Superior temporal gyrus (tissue), 1 donor: ENCODE data around the gene AGBL4.

ENCODE experiments used
- DNase-seq: peaks from one replicate; pipeline ENCODE4 v3.0.0-alpha.2; 2016; ENCODE audit errors: extremely low spot score

Gene AGBL4

DNA sequence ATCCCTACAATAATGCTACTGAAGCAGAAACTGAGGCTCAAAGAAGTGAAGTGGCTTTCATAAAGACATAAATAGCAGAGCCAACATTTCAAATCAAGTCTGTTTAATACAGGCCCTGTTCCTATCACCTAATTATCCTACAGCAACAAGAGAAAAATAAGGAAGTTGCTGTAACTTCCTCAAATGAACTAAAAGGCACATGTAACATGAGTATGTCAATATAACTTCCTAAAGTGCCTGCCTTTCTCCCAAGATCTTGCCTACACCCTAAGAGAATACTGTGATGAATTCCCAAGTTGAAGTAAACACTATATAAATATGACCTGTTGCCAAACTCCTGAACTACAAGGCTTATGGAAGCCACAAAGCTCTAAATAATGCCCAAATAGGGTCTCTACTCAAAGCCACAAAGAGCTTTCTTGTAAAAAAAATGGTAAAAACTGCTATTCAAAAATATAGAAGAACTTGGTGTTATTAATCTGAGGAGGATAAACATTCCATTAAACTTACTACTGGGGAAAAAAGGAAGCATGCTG is 1255.7 kb downstream of the AGBL4 start:
- DNase-seq = no peak

DNA sequence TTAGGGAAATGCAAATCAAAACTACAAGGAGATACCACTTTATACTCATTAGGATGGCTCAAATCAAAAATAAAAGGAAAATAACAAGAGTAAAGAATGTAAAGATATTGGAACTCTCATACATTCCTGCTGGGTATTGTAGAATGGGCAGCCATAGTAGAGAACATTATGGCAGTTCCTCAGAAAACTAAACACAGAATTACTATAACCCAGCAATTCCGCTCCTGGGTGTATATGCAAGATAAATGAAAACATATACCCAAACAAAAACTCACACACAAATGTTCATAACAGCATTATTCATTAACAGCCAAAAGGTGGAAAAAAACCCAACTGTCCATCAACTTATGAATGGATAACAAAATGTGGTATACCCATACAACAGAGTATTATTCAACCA is 1258.4 kb downstream of the AGBL4 start:
- no peak for DNase-seq

DNA sequence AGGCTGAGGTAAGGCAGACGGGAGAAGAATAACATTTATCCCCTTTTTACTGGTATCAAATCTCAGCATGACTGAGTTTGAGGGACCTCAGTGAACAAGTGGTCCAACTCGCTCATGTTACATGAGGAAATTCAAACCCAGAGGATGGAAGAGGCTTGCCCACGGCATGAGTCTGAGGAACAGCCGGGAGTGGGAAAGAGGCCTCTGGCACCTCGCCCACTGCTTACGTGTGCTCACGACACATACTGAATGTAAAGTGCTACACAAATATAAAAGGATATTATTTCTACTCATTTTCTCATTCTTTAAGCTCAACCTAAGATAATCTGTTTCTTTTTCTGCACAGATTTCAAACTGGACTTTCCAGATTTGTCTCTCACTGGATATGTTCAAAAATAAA is 1261.8 kb downstream of the AGBL4 start:
- no peak for DNase-seq

DNA sequence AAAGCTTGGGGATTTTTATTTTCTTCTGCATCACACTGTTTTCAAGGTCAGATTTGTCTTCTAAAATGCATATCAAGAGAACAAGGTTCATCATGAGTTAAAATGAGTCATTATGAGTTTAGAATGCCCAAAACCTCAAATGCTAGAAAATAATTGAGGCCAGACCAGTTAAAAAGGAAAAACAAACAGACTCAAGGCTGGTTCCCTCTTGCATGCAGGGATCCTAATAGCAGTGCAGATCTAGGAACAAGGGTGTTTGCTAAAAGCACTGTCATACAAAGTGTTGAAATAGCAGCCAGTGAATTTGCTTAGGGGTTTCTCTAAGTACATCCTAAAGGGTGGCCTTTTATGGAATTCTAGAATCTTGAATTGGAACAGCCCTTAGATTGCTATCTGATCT is 1262.3 kb downstream of the AGBL4 start:
- no peak for DNase-seq

DNA sequence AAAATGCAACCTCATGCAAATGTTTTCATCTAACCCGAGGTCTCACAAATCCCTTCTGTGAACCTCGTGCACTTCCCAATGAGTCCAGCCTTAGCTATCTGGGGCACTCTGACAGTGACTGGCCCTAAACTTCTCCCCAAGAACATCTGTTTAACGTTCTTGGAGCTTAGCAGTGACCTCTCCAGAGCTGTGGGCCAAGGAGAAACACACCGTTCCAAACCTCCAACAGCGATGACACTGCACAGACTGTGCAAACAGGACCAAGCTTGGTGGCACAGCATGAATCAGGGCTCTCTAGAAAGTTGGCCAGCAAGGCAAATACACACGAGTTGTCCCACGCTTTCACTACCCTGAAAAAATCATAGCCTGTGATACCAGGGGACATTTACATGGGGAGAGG is 1262.9 kb downstream of the AGBL4 start:
- DNase-seq = no peak

DNA sequence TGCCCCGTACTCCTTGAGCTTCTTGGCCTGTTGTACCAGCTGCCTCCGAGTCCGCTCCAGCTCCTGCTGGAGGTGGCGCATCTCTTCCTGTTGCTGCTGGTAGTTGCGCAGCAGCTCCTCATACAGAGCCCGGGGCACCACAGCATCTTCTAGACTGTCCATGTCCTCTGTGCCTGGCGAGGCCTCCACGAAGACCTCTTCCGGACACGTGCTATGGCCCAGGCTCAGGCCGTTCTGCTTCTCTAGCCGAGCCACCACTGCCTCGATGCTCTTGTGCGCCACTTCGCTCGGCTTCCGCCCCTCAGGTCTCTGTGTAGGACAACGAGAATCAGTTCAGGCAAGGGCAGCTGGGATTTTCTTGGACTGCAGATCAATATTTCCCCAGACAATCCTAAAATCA is 1264.8 kb downstream of the AGBL4 start:
- DNase-seq = no peak

DNA sequence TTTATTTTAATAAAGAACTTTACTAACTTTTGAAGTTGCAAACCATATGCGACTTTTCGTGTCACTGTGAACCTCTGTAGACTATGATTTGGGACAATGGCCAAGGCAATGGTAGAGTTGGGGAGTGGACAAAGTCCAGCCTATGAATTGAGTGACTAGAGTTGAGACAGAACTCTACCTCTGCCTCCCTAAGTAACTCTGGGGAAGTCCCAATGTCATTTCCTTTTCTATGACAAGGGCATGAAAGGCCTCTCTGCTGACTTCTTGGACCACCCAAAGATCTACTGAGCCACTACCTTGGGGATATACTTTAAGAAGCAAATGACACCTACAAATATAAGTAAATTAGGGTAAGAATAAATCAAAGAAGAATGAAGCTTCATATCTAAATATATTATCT is 1266.4 kb downstream of the AGBL4 start:
- no peak for DNase-seq

DNA sequence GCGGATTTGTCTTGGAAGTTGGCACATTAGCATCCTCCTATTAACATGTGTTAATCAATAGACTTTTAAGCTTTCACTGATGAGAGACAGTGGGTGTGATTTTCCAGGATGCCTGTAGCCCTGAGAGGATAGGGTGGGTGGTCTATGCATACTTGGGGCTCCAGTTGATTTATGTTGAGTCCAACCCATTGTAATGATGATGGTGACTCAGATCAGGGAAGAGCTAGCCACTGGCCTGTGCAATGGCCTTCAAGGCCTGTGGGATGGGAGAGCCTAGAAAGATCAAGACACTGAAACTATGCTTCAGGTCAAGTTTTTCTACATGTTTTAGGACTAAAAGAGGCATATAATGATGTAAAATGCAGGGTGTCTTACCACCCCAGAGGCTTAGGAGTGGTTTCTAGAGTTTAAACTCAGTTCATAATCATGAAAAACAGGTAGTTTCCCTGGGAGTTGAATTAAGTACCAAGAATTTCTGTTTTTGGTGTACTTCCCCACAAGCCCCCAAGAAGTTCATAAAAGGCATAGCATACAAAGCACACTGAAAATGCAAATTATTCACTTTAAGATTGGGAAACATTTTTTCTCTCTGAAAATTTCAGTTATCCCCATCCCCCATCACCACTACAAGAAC is 1267.0 kb downstream of the AGBL4 start:
- DNase-seq = no peak

DNA sequence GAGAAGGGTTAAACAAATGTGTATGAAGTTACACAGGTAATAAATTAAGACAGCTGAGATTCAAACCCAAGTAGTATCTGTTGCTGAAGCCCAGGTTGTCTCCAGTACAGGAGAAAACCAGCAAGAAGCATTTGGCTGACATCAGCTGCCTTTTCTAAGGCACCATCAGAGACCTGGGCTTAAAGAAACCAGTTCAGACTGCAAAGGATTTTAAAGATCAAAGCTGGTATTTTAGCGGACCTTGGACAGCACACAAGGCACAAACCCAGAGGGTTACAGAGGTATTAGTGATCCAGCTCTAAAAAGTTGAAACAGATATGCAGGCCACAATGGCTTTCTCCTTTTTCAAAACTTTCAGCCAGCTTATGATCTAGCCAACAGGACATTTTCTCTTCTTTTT is 1270.5 kb downstream of the AGBL4 start:
- no peak for DNase-seq

DNA sequence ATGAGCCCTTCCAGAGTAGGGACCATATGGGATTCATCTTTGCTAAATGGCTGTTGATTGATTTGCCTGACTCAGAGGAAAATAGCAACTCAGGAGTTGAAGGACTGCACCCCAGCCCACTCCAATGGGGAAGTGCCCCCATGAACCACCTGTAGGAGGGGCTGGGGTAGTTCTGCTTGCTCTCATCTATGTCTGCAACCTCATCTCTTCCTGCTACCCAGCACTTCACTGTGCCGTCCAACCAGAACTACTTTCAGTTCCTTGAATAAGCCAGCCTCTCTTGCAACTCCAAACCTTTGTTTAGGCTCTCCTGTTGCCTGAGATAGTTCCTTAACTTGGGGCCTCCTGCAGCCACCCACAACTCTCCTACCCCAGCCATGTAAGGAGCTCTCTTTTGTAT is 1273.6 kb downstream of the AGBL4 start:
- no peak for DNase-seq

DNA sequence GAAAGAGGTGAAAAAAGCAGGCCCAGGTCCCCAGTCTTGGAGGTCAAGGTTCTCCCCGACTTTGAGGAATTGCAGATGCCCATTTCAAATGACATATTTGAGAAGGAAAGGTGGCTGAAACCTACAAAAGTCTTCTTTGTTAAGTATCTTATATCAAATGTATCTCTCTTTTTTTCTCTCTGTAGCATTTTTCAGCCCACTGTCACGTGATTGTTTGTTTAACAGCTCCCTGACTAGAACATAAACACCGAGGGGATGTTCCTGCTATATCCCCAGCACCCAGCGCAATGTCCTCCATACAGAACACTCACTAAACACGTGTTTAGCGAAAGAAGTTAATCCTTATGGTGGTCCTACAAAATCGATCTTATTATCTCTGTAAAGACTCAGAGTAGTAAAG is 1274.7 kb downstream of the AGBL4 start:
- DNase-seq = no peak

DNA sequence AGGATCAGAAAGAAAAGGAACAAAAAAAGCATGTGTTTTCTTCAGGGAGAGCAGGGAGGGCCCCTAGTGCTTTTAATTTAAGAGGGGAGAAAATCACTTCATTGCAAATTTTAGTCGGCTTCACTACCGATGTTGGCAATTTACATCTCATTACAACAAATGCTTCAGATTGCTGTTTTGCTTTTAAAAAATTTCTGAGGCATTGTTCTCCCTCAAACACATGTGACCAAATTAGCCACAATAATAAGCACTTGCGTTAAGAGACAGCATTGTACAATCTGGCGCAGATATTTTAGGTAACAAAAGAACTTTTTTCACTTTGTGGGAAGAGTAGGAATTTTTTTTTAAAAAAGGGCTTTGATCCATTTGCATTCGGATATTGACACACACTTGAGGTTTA is 1276.8 kb downstream of the AGBL4 start:
- peak; percentile 36 for DNase-seq

DNA sequence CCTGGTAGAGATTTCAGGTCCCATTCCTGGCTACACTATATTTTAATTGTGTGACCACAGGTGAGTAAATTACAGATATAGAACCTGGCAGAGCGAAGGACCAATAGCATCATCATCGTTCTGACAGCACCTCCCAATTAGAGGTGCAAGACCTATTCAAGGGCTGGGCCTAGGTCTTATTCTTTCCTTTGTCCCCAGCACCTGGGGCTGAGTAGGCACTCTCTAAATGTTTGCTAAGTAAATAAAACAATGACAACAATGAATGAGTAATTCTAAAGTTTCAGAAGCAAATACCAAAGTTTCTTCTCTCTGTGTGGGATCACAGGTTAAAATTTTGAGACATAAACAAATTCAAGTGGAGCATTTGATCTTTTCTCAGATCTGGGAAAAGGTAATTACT is 1279.7 kb downstream of the AGBL4 start:
- no peak for DNase-seq

DNA sequence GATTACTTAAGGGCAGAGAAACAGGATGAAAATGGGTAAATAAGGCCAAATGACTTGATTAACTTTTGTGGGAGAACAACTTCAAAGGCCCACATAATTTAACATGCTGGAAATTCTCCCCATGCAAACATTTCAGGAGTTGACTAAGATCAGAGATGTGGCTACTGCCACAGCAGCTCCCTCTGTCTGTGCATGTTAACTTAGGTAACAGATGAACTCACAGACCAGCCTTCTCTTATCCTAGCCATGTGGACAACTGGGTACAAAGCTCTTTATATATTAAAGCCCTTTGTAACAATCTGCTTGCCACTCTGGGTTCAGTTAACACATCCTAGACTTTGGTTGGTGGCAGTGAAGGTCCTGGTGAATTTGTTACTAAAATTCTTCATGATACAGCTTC is 1280.3 kb downstream of the AGBL4 start:
- no peak for DNase-seq

DNA sequence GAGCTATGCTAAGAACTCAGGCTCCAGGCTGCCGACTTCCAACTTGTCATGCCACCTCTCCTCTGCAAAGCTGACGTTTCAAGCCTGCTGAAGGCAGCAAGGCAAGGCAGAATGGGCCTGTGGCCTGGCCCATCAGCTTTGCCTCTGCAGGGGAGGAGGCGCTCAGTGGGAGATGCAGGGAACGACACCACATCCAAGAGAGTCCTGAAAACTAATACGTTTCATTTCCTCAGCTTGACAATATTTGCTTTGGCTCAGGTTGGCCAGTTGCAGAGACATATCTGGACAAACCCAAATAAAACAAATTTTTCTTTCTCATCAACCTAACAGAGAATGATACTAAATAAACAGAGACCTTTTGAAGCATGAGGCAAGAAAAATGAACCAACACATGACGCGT is 1282.4 kb downstream of the AGBL4 start:
- DNase-seq = no peak

DNA sequence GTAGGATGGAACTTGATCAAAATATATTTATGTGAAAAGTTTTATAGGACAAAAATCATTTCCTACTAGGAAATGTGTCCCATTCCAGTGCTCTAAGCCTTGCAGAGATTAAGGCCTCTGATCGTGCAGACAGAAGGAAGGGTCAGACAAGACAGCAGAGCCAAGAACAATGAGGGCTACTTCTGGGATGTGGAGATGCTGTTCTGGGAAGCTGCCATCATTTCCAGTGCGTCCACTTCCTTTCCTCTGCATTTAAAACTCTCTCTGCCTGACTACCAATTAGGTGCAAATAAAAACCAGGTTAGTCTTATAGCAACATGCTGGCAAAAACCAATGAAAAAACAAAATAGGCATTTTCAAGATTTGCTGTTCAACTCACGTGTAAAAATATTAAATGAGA is 1283.1 kb downstream of the AGBL4 start:
- no peak for DNase-seq

DNA sequence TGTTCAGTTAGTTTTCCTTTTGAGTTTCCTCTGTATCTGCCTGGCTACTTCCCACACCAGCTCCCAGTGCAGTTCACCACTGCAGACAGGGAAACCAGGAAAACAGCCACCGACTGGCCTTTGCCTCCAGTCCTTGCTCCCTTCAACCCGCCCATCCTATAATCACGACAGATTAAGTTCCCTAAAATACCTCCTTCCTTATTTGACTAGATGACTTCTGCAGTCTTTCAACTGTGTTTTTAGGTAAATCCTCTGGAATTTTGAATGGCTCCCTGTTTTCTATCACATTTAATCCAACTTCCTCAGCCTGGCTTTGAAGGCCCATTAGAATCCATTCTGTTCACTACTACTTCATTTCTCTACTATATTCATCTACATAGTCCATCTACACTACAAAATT is 1284.7 kb downstream of the AGBL4 start:
- no peak for DNase-seq

DNA sequence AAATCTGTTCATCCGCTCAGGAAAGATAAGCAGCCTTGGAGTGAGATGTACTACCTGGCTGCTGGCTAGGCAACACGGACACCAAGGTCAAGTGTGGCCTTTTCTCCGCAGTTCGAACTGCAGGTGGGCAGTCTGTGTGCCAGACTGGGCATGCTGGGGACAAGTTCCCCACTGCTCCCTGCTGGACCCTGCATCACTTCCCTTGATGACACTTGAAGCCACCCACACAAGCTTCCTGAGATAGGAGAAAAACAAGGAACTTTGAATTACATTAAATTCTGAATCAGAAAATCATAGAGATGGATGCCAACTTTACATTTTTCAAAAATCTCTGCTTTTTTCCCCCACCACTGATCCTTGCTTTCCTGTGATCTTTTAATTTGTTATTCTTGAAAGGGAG is 1285.4 kb downstream of the AGBL4 start:
- no peak for DNase-seq

DNA sequence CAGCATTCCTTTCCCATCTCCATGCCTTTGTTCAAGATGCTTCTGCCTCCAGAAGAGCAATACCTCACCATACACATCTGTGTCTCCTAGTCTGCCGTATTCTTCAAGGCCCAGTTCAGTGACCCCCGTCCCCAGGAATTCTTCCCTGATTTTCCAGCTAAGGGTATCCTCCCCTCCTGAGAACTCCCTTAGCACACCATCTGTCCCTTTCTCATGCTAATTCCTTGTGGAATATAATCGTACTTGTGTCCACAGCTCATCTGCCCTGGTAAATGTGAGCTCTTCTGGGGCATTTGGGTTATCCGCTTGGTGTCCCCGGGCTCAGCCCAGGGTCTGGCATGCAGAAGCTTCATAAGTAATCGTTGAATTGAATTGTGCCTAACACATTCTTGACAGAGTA is 1288.0 kb downstream of the AGBL4 start:
- no peak for DNase-seq

DNA sequence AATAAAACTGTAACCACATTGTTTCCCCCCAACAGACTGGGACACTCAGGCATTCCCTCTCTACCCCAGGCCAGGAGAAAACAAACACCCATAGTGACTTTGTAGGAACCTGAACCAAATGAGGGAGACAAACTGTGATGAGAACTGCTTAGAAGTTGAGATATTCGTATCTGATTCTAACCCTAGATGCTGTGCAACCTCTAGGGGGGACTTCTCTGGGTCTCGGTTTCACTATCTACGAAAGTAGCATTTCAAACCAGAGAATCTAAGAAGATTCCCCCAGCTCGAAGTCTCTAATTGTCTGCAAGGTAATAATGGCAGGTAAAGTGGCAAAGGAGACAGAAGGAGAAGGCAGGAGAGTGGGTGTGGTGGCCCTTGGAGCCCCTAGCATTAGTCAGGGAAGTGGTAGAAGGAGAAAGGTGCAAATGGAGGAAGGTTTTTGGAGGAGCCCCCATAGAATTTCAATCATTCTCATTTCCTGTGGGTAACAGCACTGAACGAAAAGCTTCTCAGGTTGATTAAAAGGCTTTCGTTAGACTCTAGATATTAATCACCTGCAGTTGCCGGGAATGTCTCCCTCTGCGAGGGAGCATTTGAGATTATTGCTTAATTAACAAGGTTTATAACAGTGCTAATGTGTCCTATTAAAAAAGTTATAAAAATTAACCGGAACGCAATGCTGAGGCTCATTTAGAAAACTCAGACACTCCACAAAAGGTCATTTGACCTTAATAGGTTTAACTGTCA is 1293.4 kb downstream of the AGBL4 start:
- DNase-seq = no peak

DNA sequence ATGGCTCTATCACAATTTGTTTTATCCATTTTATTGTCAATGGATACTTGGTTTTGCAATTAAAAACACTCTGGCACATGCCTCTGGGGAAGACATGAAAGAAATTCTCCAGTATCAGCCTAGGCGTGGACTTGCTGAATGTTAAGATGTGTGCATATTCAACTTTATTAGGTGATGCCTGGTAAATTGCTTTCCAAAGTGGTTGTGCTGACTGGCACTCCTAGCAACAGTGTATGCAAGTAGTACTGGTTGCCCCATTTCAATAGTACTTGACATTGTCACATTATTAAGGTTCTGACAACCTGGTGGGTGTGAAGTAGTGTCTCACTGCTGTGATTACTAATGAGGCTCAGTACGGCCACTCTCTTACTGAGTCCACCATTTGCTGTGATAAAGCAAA is 1295.2 kb downstream of the AGBL4 start:
- no peak for DNase-seq

DNA sequence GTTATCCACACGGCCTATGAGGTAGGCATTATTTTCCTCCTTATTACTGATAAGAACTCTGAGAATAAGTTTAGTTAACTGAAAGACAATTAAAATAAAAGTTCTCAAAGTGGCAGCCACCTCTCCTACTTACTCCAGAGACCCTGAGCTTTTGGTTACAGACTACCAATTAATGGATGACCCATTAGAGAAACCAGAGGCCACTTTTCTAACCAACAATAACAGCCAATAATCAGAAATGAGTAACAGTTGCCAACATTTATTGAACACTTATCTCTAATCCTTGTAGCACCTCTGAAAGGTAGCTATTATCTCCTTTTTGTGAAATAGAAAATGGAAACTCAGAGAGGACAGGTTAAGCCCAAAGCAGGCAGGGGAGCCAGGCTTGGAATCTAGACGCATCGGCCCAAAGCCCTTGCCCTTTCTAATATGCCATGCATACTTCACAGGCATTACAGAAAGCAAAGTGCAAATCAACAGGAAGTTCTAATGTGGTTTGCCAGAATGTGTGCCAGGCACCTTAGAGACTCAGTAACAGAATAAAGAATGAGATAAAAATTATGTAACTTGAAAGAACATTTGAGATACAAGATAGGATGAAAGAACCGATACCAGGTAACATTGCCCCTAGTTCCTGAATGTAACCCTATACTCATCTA is 1297.1 kb downstream of the AGBL4 start:
- no peak for DNase-seq

DNA sequence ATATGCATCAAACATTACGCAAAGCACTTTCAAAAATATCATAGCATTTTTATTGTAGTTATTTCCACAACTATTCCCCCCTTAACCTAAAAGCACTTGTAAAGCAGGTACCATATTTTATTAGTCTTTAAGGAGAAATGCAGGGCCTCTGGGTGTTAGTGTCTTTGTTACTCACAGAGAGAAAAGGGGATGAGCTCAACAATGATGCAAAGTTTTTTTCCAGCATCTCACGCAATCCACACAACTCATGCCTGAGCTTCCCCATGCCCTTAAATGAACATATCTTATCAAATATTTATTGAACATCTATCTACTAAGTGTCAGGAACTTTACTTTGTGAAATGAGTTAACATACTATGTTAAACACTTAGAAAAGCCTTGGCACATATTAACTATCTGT is 1297.6 kb downstream of the AGBL4 start:
- no peak for DNase-seq
